KOPT-K1 (cell line): ENCODE results near the gene HUNK.

Experiments
- H3K27ac ChIP-seq: fragments of 200-600 bp; sonication (generic); 2 replicates; pipeline ENCODE4 v1.5.1; 2016; ENCODE audit warnings: antibody characterized with exemption, mild to moderate bottlenecking, low read depth, low read length; ENCODE audit not compliant: poor library complexity, severe bottlenecking
- H3K36me3 ChIP-seq: fragments of 200-600 bp; sonication (generic); 2 replicates; pipeline ENCODE4 v1.5.1; 2017; ENCODE audit warnings: antibody characterized with exemption, mild to moderate bottlenecking, low read length, moderate library complexity; ENCODE audit not compliant: insufficient read depth
- H3K9me3 ChIP-seq: fragments of 200-600 bp; sonication (generic); 2 replicates; pipeline ENCODE4 v1.5.1; 2017; ENCODE audit warnings: antibody characterized with exemption, low read length, mild to moderate bottlenecking; ENCODE audit not compliant: insufficient read depth, poor library complexity, severe bottlenecking

The HUNK gene

GRCh38 chr21:31972622-31973021 is 99.8 kb downstream of the HUNK start:
- H3K9me3 ChIP-seq: peaks cover 10% of the 10 kb centered on the region
- no peak overlapping the region for H3K27ac ChIP-seq

GRCh38 chr21:31973402-31973944 is 100.7 kb downstream of the HUNK start:
- Histone ChIP-seq H3K36me3 (no peaks in the 10 kb centered on the region), H3K27ac (no peak overlapping the region), H3K9me3 (peaks cover 10% of the 10 kb centered on the region)

More at GRCh38 chr21:31972622-31973021, 99.8 kb downstream of the HUNK start:
- no peaks in the 10 kb centered on the region for H3K36me3 ChIP-seq

- H3K27ac ChIP-seq: no peak overlapping the region
- H3K36me3 ChIP-seq: no peaks in the 10 kb centered on the region
- peaks cover 10% of the 10 kb centered on the region for H3K9me3 ChIP-seq
Measured at GRCh38 chr21:31974454-31974985, 101.7 kb downstream of the HUNK start.

GRCh38 chr21:31975491-31975890 is 102.7 kb downstream of the HUNK start:
- H3K36me3 ChIP-seq: no peaks in the 10 kb centered on the region
- H3K27ac ChIP-seq: no peak overlapping the region
- H3K9me3 ChIP-seq: peaks cover 10% of the 10 kb centered on the region

- Histone ChIP-seq H3K27ac (no peak overlapping the region), H3K36me3 (no peaks in the 10 kb centered on the region), H3K9me3 (peaks cover 10% of the 10 kb centered on the region)
Measured at GRCh38 chr21:31977816-31978215, 105.0 kb downstream of the HUNK start.

- Histone ChIP-seq H3K9me3 (peaks cover 26% of the 10 kb centered on the region), H3K27ac (no peak overlapping the region), H3K36me3 (no peaks in the 10 kb centered on the region)
Measured at GRCh38 chr21:31983120-31983519, 110.3 kb downstream of the HUNK start.

DNA sequence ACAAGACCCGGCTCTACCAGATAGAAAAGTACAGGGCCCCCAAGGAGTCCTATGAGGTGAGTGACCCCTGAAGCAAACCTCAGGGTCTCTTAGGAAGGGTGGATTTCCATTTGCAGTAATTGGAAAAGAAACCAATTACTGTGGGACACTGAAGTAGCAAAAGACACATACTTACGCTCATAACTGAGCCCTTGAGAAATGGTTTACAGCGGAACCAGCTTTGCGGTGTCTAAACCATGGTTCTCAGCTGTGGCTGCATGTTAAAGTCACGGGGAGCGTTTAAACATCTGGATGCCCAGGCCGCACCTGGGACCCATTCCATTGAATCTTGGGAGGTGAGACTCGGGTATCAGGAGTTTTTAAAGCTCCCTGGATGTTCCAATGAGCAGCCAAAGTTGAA is 110.7 kb downstream of the HUNK start:
- Histone ChIP-seq H3K36me3 (no peaks in the 10 kb centered on the region), H3K27ac (no peak overlapping the region), H3K9me3 (peaks cover 26% of the 10 kb centered on the region)

DNA sequence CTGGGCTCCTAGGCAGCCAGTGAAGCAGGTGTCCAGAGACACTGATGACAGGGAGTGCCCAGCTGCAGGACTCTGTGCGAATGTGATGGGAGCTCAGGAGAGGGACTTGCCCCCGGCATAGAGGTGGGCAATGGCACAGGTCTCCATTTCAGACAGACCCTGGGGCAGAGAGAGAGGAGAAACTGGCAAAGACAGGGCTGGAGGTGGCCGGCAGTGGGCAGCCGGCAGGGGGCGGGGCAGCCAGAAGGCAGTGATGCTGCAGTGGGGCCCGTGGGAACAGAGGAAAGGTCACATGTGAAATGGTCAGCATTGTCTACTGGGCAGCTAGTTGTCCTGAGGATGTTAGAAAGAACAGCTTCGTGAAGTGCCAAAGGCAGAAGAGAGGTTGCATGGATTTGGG is 112.6 kb downstream of the HUNK start:
- H3K27ac ChIP-seq: no peak overlapping the region
- no peaks in the 10 kb centered on the region for H3K36me3 ChIP-seq
- peaks cover 26% of the 10 kb centered on the region for H3K9me3 ChIP-seq

DNA sequence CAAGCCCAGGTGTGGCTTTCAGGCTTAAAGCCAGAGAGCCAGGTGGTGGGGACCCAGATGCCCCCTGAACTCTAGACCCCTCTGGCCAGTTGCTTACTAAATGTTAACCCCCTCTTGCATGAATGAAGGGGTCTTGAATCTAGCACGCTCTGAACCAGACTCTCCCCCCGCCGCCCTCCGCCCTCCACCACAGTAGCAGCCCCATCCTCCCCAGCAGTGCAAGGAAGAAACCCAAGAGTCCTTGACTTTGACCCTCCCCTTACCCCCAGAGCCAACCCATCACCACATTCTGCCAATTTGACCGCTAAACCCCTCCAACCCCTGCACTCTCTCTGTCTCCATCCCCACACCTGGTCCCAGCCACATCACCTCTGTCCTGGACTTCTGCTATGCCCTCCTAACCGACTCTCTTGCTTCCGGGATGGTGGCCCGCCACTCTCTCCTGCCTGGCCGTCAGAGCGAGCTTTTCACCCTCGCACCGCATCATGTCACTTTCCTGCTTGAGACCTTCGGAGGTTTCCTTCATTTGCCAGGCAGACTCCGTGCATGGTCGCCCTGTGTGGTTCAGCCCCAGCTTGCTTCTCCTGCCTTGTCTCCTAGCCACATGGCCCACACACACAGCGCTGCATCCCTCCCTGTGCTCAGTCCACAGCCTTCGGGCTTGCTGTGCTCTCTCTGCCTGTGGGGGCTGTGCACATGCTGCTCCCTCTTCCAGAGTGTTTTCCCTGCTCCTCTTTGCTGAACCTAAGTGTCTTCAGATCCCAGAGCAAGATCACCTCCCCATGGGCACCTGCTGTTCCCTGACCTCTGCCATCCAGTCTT is 113.4 kb downstream of the HUNK start:
- no peaks in the 10 kb centered on the region for H3K36me3 ChIP-seq
- no peak overlapping the region for H3K27ac ChIP-seq
- peaks cover 26% of the 10 kb centered on the region for H3K9me3 ChIP-seq

- Histone ChIP-seq H3K27ac (no peak overlapping the region), H3K9me3 (peaks cover 26% of the 10 kb centered on the region), H3K36me3 (no peaks in the 10 kb centered on the region)
Measured at GRCh38 chr21:31987696-31988095, 114.9 kb downstream of the HUNK start.

- H3K27ac ChIP-seq: no peak overlapping the region
- peaks cover 20% of the 10 kb centered on the region for H3K9me3 ChIP-seq
- no peaks in the 10 kb centered on the region for H3K36me3 ChIP-seq
Measured at GRCh38 chr21:31988492-31989290, 115.9 kb downstream of the HUNK start.

DNA sequence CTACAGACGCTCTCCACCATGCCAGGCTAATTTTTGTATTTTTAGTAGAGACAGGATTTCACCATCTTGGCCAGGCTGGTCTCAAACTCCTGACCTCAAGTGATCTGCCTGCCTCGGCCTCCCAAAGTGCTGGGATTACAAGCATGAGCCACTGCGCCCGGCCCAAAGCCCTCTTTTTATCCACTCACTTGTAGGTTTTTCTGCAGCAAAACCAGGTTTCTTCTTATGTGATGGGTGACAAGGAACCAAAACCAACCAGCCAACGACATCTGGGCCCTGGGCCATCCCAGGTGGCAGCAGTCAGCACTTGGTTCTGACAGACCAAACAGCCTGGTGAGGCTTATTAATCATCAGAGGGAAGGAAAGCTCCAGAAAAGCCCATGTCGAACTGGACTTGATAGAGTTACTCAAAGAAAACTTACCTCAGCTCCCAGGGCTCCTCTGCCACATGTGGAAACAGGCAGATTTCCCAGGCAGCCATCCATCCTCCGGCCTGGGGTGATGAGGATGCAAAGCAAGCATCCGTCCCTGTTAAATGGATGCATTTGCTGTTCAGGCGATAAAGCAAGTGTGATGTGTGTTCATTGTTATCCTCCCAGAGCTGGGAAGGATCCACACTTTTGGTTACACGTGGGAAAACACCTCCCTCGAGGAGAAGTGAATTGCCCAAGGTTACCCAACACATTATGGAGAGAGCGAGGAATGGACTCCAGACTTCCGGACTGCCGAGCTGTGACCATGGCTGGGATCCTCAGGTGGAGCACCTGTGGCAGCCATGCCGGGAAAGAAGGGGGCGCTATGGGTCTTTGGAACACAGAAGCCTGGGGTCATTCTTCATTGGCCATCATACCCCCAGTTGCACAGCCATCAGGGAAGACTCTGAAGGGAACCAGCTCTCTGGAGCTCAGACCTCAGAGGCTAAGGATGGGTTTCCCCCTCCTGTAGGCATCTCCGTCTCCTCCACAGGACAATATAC is 118.8 kb downstream of the HUNK start:
- Histone ChIP-seq H3K9me3 (no peaks in the 10 kb centered on the region), H3K36me3 (no peaks in the 10 kb centered on the region), H3K27ac (no peak overlapping the region)

DNA sequence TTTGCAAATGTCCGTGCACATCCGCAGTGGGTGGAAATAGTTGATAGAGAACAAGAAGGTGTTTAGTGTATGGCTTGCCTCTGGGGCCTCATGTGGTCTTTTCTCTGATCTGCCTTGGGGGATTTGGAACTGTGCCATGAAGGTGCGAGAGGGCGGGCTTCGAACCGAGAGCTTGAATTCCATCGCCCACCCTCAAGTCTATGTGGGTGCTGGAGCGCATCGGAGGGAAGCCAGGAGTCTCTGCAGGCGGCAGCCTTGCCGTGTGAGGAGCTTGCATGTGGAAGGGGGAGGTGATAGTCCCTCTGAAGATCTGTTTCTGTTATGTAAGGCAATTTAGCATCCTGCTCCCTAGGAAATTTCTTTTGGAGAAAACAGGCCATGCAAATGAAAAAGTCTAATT is 119.6 kb downstream of the HUNK start:
- Histone ChIP-seq H3K36me3 (no peaks in the 10 kb centered on the region), H3K9me3 (no peaks in the 10 kb centered on the region), H3K27ac (no peak overlapping the region)
